ENCODE measurements around the gene ANKRD22. TPM values are rescaled to one million over a fixed set of nuclear protein-coding genes. Genes with fewer than 3 reads are reported as not detected.

The ANKRD22 gene
- total and polyA plus RNA-seq, 8 donors: 0.13 to 8.9 (median 0.88) TPM

- ATAC-seq (no peak), DNase-seq (no peak)
- no peak overlapping the region for H3K4me3 ChIP-seq
- no peaks in the 10 kb centered on the region for H3K9me3 ChIP-seq
- intact Hi-C loops (cut with DNase I): no loop called here
- H3K4me1 ChIP-seq: peaks cover 2 to 37% of the 10 kb centered on the region in 2 donors
- no peaks in the 10 kb centered on the region for H3K27me3 ChIP-seq
- peaks cover 0 to 17% of the 10 kb centered on the region in 2 donors for H3K36me3 ChIP-seq
- H3K27ac ChIP-seq: peak overlapping the region in 1 of 2 donors; percentile 61
- TF ChIP-seq CTCF (IDR thresholded peaks at IDR 0.05): no peak
Measured at GRCh38 chr10:88833156-88833555, 18.5 kb downstream of the ANKRD22 start.

DNA sequence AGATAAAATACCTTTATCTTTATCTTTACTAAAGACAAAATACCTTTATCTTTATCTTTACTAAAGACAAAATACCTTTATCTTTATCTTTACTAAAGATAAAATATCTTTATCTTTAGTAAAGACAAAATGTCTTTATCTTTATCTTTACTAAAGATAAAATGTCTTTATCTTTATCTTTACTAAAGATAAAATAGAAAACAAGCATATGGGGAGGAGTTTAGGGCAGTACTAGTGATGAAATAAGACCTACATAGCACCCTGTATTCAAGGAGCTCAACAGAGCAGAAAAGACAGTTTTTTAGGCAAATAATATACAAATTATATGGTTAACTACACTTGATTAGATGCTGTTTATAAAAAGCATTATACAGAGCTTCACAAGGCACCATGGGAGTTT, 19.3 kb downstream of the ANKRD22 start:
- peaks cover 0 to 17% of the 10 kb centered on the region in 2 donors for H3K36me3 ChIP-seq
- ATAC-seq: no peak
- intact Hi-C loops (cut with DNase I): no loop called here

DNA sequence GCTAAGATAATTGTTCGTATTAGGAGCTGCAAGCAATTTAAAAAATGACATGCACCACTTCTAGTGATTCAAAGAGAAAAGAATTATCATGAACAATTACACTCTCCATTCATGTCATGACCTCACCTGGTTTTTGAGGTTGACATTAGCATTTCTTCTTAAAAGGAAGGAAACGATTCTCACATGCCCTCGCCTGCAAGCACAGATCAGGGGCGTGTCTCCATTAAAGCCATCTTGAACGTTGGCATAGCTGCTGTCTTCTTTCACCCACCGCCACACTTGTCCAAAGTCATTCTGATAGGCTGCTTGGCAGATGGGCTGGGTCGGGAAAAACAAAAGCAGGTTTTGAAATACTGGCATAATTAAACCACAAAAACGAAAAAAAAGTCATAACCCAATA, 19.9 kb downstream of the ANKRD22 start:
- Histone ChIP-seq H3K4me3 (no peak overlapping the region), H3K4me1 (peaks cover 2 to 34% of the 10 kb centered on the region in 2 donors), H3K27ac (no peak overlapping the region), H3K36me3 (peaks cover 0 to 17% of the 10 kb centered on the region in 2 donors), H3K27me3 (no peaks in the 10 kb centered on the region), H3K9me3 (no peaks in the 10 kb centered on the region)
- TF ChIP-seq CTCF (IDR thresholded peaks at IDR 0.05): no peak
- no peak for DNase-seq
- ATAC-seq: no peak
- intact Hi-C loops (cut with DNase I): no loop called here

More for the DNA sequence above, 19.3 kb downstream of the ANKRD22 start:
- H3K4me3 ChIP-seq: no peak overlapping the region
- H3K27me3 ChIP-seq: no peaks in the 10 kb centered on the region
- no peaks in the 10 kb centered on the region for H3K9me3 ChIP-seq
- H3K27ac ChIP-seq: no peak overlapping the region
- peaks cover 2 to 34% of the 10 kb centered on the region in 2 donors for H3K4me1 ChIP-seq
- TF ChIP-seq CTCF (IDR thresholded peaks at IDR 0.05): no peak
- DNase-seq: no peak

DNA sequence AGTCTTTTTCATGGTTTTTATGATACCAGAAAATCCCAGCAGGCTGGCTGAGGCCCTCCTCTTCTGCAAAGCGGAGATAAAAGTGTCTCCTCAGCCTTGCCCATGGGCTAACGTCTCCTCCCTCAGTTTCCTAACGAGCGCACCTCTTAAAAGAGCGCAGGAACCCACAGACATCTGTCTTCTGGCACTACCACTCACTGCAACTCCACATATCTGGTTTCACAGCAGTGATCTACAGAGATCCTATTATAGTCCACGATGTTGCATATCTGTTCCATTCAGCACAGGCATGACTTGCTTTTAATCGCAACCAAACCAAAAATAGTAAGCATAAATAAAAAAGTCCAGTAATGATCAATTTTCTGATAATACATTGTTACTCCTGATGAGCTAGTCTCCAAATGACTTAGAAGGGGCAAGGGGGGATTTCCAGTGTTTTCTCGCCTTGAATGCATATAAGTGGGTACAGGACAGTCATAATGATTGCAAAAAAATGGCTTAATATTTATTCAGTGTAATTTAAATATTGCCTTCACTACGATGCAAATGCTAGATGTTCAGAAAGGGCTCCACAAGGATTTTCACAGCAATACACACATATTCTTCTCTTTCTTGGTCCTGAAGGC, 20.9 kb downstream of the ANKRD22 start:
- ATAC-seq: no peak

DNA sequence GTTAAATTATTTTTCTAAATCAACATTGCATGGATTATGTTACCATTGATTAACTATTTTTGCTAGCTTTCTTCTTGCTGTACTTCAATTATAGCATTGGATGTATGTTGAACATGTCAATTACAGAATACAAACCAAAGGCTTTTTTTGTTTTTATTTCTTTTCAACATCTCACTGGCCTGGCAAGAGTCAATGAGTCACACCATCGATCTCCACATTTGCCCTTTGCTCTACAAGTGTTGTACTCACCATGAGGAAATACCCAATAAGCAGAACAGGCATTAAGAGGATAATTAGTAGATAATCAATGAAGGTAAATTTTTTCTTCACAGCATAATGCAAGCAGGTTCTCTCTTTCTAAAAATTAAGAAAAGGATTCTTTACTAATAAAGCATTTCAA, 23.3 kb downstream of the ANKRD22 start:
- Histone ChIP-seq H3K27me3 (no peaks in the 10 kb centered on the region), H3K4me1 (peaks cover 0 to 1% of the 10 kb centered on the region in 2 donors), H3K9me3 (no peaks in the 10 kb centered on the region), H3K4me3 (no peak overlapping the region), H3K36me3 (peaks cover 0 to 17% of the 10 kb centered on the region in 2 donors), H3K27ac (no peak overlapping the region)
- no peak for ATAC-seq
- no peak for TF ChIP-seq CTCF (IDR thresholded peaks at IDR 0.05)
- intact Hi-C loops (cut with DNase I): no loop called here
- DNase-seq: no peak

More for the DNA sequence above, 20.9 kb downstream of the ANKRD22 start:
- DNase-seq: no peak
- H3K4me1 ChIP-seq: peaks cover 2 to 25% of the 10 kb centered on the region in 2 donors
- no peak for TF ChIP-seq CTCF (IDR thresholded peaks at IDR 0.05)
- H3K36me3 ChIP-seq: peaks cover 0 to 17% of the 10 kb centered on the region in 2 donors
- no peaks in the 10 kb centered on the region for H3K9me3 ChIP-seq
- intact Hi-C loops (cut with DNase I): no loop called here
- no peaks in the 10 kb centered on the region for H3K27me3 ChIP-seq
- no peak overlapping the region for H3K4me3 ChIP-seq
- H3K27ac ChIP-seq: no peak overlapping the region
